Stomach (tissue), 4 donors: Measurements from ENCODE around the gene L3MBTL4.

Source experiments
- CTCF ChIP-seq, 7 experiments: fragments of 450-650 bp in 4 of 7; fragments of 200-600 bp in 3 of 7; sonication (generic) in 3 of 7; IDR thresholded peaks; one replicate each; pipeline ENCODE4 v1.5.1; 2016 to 2019; ENCODE audit warnings: antibody characterized with exemption in 7 of 7, control low read depth in 2 of 7, mild to moderate bottlenecking in 1 of 7
- POLR2AphosphoS5 ChIP-seq, 3 donors: sonication (generic); formaldehyde crosslinking; IDR thresholded peaks; one replicate each; pipeline ENCODE4 v1.6.1; 2016; ENCODE audit warnings: antibody characterized with exemption in 3 of 3

GRCh38 chr18:6370886-6371635, 43.6 kb downstream of the L3MBTL4 start:
- no peak for TF ChIP-seq CTCF (IDR thresholded peaks at IDR 0.05)
- no peak for TF ChIP-seq POLR2AphosphoS5 (IDR thresholded peaks at IDR 0.05)
